Stimulated activated CD4-positive, alpha-beta T cell treated with anti-CD3 and anti-CD28 coated beads, Interleukin-12 subunit alpha, Interleukin-12 subunit beta, amount 100 ng/mL, for 24 hours (primary cell): ENCODE data around the gene USP30.

Experiments
- DNase-seq, 2 experiments: peaks; one replicate each; pipeline ENCODE4 v3.0.0-alpha.2; 2020; ENCODE audit warnings: low read depth in 2 of 2

Gene USP30

DNA sequence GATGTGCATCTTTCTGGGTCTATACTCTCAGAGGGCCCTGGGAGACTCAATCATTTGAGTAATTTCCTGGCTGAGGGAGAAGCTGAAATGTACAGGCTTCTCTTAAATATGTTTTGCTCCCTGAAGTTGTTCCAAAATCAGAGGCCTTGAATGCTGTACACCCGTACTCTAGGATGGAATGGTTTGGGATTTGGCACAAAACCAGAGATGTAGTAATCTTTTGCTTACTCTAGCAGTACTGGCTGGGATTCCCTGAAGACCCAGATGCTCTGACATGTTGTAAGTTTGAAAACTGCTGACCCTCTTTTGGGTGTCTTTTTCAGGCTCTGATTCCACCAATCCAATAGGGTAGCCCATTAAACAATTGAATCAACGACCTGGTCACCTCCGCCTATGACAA lies 74.4 kb downstream of the USP30 start:
- DNase-seq = no peak

DNA sequence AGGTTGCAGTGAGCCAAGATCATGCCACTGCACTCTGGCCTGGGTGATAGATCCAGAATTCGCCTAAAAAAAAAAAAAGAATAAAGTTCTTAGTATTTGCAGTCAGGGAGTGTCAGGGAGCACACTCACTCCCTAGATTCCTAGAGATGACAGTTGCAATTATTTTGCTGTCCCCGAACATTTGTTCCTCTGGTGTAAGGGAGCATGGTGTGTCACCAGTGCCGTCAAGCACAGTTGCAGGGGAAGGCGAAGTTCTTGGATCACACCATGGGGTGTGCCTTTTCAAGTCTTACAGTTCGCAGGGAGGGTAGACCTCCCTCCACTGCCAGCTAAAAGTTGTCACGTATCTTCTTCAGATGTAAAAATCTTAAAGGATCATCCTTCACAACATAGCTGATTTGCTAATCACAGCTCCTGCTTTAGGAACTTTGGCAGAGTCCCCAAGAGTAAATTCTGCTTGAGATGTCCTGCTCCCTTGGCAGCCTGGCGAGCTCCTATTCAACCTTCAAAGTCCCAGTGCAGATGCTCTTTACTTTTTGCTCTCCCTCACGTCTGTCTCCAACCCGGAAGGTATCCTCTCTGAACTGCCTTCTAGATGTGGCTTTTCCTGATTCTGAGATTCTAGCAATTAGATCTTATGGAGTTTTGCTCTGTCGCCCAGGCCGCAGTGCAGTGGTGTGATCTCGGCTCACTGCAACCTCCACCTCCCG lies 75.3 kb downstream of the USP30 start:
- DNase-seq = no peak

DNA sequence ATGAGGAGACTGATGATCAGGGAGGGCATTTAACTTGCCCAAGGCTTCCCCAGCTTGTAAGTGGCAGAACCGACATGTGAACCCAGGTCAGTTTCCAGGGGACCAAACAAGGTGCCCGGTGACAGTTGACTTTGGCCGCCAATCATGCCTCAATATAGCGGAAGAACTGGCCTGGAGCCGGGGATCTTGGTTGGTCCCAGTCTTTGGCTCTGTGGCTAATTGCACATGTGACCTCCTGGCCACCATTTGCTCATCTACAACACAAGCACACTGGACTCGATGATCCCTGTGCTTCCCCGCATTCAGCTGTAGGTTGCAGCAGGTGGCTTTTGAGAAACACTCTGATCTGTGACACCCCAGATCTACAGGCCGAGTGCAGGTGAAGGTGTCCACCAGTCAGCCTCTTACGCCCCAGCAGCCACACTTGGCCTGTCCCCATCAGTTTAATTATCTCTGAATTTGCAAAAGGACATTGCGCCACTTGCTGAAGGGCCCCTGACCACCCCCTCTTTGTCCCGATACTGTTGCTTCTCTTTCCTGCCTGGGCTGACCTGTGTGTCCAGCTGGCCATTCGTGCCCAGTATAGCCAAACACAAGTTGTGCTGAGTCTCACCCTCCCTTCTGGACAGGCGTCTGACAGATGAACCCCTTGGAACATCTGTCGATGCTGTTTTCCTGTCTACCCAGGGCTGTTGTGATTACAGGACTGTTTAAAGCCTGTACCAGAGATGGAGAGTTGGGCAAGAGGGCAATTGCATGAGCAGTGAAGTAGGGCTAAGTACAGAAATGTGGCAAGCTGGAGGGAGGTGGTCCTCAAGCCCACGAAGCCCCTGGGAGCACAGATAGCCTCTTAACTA lies 78.1 kb downstream of the USP30 start:
- no peak for DNase-seq

DNA sequence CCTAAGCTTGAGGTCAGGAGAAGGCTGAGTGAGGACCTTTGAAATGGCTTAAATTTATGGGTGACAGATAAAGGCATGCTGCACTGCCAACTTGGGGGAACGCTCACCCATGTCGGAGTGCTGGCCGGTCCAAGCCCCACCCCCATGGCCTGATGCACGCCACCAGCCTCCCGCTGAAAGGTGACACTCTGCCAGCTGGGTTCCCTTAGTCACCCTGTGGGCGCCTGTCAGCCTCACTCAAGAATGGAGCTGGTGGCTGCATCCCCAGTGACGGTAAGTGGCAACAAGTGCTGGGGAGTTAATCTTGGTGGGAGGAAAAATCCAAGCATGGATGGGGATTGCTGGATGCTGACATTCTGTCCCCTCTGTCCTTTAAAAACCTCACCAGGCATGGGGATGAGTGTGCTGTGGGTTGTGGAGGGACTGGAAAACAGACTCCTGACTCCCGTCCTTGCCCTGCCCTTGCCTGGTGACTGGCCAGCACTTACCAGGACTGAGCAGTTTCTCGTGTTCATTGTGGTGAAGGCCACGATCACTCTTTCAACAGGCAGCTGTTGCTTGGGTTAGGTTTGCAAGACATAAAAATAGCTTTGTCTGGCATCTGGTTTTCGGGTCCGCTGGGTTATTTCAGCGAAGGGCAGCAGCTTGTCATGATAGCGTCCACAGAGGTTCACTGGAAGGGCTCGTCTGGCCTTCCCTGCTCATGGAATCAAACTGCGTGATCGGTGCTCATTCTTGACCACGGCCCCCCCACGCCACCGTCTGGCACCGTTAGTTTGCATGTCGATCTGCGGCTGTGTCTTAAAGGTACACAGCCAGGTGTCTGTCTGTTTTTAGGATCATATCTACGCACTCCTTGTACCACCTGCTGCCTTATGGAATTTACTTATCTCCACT lies 79.0 kb downstream of the USP30 start:
- DNase-seq = no peak

DNA sequence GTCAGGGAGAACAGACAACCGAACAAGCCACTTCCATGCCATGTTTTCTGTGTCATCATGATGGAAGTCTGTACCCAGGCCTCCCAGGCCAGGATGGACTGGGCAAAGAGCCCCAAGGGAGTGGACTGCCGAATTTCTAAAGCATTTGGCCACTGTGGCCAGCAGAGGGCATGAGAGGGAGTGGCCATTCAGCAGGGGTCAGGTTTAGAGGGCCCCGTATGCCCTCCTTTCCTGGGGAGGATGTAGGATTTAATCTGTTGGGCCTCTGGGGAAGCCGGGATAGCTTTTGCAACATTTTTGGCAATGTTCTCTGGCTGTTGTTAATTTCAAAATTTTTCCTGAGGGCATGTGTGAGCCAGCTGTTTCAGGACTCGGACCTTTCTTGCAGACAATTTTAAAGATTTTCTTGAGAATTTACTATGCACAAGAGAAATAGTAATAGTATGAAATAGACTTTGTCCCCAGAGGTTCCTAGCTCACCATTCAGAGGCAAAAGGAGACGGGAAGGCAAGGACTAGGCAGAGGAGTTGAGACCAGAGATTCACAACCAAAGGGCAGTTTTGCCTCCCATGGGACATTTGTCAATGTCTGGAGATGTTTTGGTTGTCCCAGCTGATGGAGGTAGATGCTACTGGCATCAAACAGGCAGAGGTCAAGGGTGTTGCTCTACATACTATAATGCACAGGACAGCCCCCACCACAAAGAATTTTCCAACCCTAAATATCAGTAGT lies 82.0 kb downstream of the USP30 start:
- DNase-seq = no peak

DNA sequence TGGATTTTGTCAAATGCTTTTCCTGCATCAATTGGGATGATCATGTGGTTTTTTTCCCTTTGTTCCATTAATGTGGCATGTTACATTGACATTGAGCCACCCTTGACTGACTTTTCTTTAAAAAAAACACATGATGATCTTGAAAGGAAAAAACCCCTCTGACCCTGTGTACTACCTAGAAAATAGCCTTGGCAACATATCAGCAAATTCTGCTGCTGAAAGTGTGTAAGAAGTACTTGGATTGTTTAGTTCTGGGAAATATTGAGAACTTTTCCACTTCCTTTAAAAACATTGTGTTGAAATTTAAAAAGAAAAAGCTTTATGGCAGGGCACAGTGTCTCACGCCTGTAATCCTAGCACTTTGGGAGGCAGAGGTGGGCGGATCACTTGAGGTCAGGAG lies 84.7 kb downstream of the USP30 start:
- DNase-seq = no peak
